GM19438 (cell line): ENCODE data around the gene TRIM60.
"Not testable (repeated sequence)": the region's sequence is repeated elsewhere in the genome, so short reads cannot be mapped to it uniquely, and the experiment has no call there.

ENCODE experiments used
- ATAC-seq: cut with Tn5 transposase; IDR thresholded peaks from one replicate; pipeline ENCODE4 v1.9.1; 2021; ENCODE audit warnings: low read depth; ENCODE audit not compliant: unreplicated experiment

The TRIM60 gene

GRCh38 chr4:165031436-165032211 is at the start of gene TRIM60:
Gene TRIM60, plus strand, starts transcription at chr4:165031999. Its CDS starts 8,074 bp downstream, at chr4:165040073.
- no peak for ATAC-seq

GRCh38 chr4:164989471-164989870 is 42.3 kb upstream of the TRIM60 start:
- no peak for ATAC-seq

GRCh38 chr4:164990786-164991185 is 41.0 kb upstream of the TRIM60 start:
- ATAC-seq = not testable (repeated sequence)

- ATAC-seq = not testable (repeated sequence)
Measured at GRCh38 chr4:164996123-164996522, 35.7 kb upstream of the TRIM60 start.

- ATAC-seq = no peak
Measured at GRCh38 chr4:164997324-164997723, 34.5 kb upstream of the TRIM60 start.

- no peak for ATAC-seq
Measured at GRCh38 chr4:164997941-164998340, 33.9 kb upstream of the TRIM60 start.

GRCh38 chr4:164998526-164999080 is 33.2 kb upstream of the TRIM60 start:
- not testable (repeated sequence) for ATAC-seq

GRCh38 chr4:165001957-165002356 is 29.8 kb upstream of the TRIM60 start:
- ATAC-seq = not testable (repeated sequence)

- no peak for ATAC-seq
Measured at GRCh38 chr4:165005352-165005925, 26.4 kb upstream of the TRIM60 start.

GRCh38 chr4:165006456-165006855 is 25.3 kb upstream of the TRIM60 start:
- no peak for ATAC-seq

GRCh38 chr4:165006886-165007285 is 24.9 kb upstream of the TRIM60 start:
- ATAC-seq = no peak

- no peak for ATAC-seq
Measured at GRCh38 chr4:165009493-165010227, 22.1 kb upstream of the TRIM60 start.

- ATAC-seq = no peak
Measured at GRCh38 chr4:165010487-165010886, 21.3 kb upstream of the TRIM60 start.

- ATAC-seq = no peak
Measured at GRCh38 chr4:165010991-165011390, 20.8 kb upstream of the TRIM60 start.

GRCh38 chr4:165011403-165011802 is 20.4 kb upstream of the TRIM60 start:
- no peak for ATAC-seq

GRCh38 chr4:165013691-165014090 is 18.1 kb upstream of the TRIM60 start:
- no peak for ATAC-seq

GRCh38 chr4:165016971-165017370 is 14.8 kb upstream of the TRIM60 start:
- ATAC-seq = no peak

GRCh38 chr4:165019995-165020394 is 11.8 kb upstream of the TRIM60 start:
- ATAC-seq = not testable (repeated sequence)

- not testable (repeated sequence) for ATAC-seq
Measured at GRCh38 chr4:165025782-165026181, 6.0 kb upstream of the TRIM60 start.

- ATAC-seq = no peak
Measured at GRCh38 chr4:165027762-165028402, 3.9 kb upstream of the TRIM60 start.

- no peak for ATAC-seq
Measured at GRCh38 chr4:165048170-165048569, 16.4 kb downstream of the TRIM60 start.
